Measurements from ENCODE around the gene MUS81.

MUS81 gene

DNA sequence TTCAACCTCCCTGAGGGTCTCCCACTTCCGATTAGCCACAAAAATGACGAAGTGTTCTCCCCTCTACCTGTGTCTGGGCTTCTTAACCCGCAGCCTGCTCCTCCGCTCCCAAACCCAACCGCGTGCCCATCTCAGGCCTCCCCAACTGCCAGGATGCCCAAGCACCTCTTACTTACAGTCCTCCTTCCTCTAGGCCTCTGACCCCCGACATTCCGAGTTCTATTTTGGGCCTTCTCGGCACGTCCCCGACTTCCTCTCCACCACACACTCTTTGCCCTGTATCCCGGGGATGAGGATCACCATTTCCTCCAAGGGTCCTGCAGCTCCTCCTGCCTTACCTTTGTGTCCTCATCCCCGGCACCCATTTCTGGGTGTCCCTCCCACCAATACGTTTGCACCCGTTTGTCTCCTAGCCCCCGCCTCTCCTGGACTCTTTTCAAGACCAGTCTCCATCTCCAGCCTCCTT, 388 bp upstream of the MUS81 start:
- Histone ChIP-seq H3K4me3 (ENCODE audit: low read length in 2 of 2) (peak overlapping the region; percentile 78 to 93), H3K36me3 (ENCODE audit: control insufficient read depth in 2 of 2, insufficient read depth in 2 of 2, low read length in 2 of 2) (peaks cover 36 to 50% of the 10 kb centered on the region in 2 donors), H3K9ac (ENCODE audit: low read depth in 1 of 2, low read length in 2 of 2) (peak overlapping the region; percentile 85 to 96), H3K27me3 (ENCODE audit: control insufficient read depth in 2 of 2, insufficient read depth in 2 of 2, low read length in 2 of 2) (no peaks in the 10 kb centered on the region), H3K27ac (ENCODE audit: low read depth in 2 of 2, low read length in 2 of 2) (peak overlapping the region; percentile 99), H3K4me1 (ENCODE audit: control insufficient read depth in 2 of 2, insufficient read depth in 2 of 2, low read length in 2 of 2) (peaks cover 47 to 51% of the 10 kb centered on the region in 2 donors), H3K9me3 (ENCODE audit: control insufficient read depth in 2 of 2, low read length in 2 of 2) (no peaks in the 10 kb centered on the region)

DNA sequence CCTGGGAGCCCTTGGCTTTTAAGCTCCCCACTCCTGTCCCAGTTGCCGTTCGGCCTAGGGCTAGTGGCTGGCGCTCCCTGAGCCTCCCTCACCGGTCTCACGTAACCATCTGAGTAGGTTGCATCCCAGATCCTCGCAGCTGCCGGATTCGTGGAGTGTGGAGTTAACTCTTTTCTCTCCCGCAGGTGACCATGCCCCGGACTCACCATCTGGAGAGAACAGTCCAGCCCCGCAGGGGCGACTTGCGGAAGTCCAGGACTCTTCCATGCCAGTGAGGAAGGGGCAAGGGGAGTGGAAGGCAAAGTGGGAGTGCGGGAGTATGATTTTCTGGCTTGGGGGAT, 902 bp downstream of the MUS81 start:
- Histone ChIP-seq H3K9me3 (ENCODE audit: control insufficient read depth in 2 of 2, low read length in 2 of 2) (no peaks in the 10 kb centered on the region), H3K27me3 (ENCODE audit: control insufficient read depth in 2 of 2, insufficient read depth in 2 of 2, low read length in 2 of 2) (no peaks in the 10 kb centered on the region), H3K4me1 (ENCODE audit: control insufficient read depth in 2 of 2, insufficient read depth in 2 of 2, low read length in 2 of 2) (peaks cover 34 to 38% of the 10 kb centered on the region in 2 donors), H3K36me3 (ENCODE audit: control insufficient read depth in 2 of 2, insufficient read depth in 2 of 2, low read length in 2 of 2) (peaks cover 35 to 47% of the 10 kb centered on the region in 2 donors), H3K4me3 (ENCODE audit: low read length in 2 of 2) (peak overlapping the region; percentile 78 to 93), H3K9ac (ENCODE audit: low read depth in 1 of 2, low read length in 2 of 2) (peak overlapping the region; percentile 85 to 96), H3K27ac (ENCODE audit: low read depth in 2 of 2, low read length in 2 of 2) (peak overlapping the region; percentile 99)

DNA sequence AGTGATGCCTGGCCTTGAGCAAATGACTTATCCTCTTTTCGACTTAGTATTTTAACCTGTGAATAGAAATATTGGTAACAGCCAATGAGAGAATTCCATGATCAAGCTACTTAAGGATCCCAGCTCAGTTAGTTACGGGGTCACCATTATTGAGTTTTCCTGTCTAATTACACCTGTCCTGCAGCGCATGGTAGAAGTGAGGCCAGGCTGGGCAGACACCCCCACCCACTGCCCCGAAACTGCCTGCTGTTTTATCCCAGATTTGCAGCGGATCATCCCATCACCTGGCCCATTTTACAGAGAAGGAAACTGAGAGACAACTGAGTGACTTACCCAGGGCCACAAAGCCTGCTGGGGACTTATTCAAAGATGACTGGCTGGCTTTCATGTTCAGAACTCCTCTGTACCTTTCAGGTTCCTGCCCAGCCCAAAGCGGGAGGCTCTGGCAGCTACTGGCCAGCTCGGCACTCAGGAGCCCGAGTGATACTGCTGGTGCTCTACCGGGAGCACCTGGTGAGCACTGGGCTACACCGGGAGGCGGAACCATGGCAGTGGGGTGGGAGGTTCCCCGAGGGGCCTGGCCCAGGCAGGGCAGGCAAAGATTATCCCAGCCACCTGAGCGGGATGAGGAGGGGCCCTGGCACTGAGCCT, 1.4 kb downstream of the MUS81 start:
- Histone ChIP-seq H3K9ac (ENCODE audit: low read depth in 1 of 2, low read length in 2 of 2) (peak overlapping the region; percentile 85 to 96), H3K4me3 (ENCODE audit: low read length in 2 of 2) (peak overlapping the region; percentile 78 to 93), H3K9me3 (ENCODE audit: control insufficient read depth in 2 of 2, low read length in 2 of 2) (no peaks in the 10 kb centered on the region), H3K27ac (ENCODE audit: low read depth in 2 of 2, low read length in 2 of 2) (peak overlapping the region; percentile 99), H3K36me3 (ENCODE audit: control insufficient read depth in 2 of 2, insufficient read depth in 2 of 2, low read length in 2 of 2) (peaks cover 32 to 45% of the 10 kb centered on the region in 2 donors), H3K27me3 (ENCODE audit: control insufficient read depth in 2 of 2, insufficient read depth in 2 of 2, low read length in 2 of 2) (no peaks in the 10 kb centered on the region), H3K4me1 (ENCODE audit: control insufficient read depth in 2 of 2, insufficient read depth in 2 of 2, low read length in 2 of 2) (peaks cover 28 to 33% of the 10 kb centered on the region in 2 donors)

DNA sequence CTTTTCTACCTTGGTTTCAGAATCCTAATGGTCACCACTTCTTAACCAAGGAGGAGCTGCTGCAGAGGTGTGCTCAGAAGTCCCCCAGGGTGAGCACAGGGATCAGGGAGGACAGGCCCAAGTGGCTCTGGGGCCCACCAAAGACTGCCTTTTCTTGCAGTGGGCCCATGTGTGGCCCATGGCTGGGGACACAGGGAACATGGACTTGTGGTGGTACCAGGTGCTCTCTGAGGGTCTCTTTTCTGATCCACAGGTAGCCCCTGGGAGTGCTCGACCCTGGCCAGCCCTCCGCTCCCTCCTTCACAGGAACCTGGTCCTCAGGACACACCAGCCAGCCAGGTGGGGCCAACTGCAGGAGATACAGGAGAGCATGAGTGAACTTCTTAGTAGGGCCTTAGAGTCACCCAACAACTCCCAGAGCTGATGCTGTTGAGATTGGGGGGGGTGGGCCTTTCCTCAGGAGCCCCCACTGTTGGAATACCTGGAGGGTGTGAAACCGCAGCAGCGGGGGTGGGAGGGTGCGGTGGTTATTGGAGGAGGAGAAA, 2.0 kb downstream of the MUS81 start:
- Histone ChIP-seq H3K27me3 (ENCODE audit: control insufficient read depth in 2 of 2, insufficient read depth in 2 of 2, low read length in 2 of 2) (no peaks in the 10 kb centered on the region), H3K27ac (ENCODE audit: low read depth in 2 of 2, low read length in 2 of 2) (no peak overlapping the region), H3K4me1 (ENCODE audit: control insufficient read depth in 2 of 2, insufficient read depth in 2 of 2, low read length in 2 of 2) (peaks cover 28 to 31% of the 10 kb centered on the region in 2 donors), H3K9me3 (ENCODE audit: control insufficient read depth in 2 of 2, low read length in 2 of 2) (no peaks in the 10 kb centered on the region), H3K9ac (ENCODE audit: low read depth in 1 of 2, low read length in 2 of 2) (no peak overlapping the region), H3K36me3 (ENCODE audit: control insufficient read depth in 2 of 2, insufficient read depth in 2 of 2, low read length in 2 of 2) (peaks cover 32 to 46% of the 10 kb centered on the region in 2 donors), H3K4me3 (ENCODE audit: low read length in 2 of 2) (no peak overlapping the region)

DNA sequence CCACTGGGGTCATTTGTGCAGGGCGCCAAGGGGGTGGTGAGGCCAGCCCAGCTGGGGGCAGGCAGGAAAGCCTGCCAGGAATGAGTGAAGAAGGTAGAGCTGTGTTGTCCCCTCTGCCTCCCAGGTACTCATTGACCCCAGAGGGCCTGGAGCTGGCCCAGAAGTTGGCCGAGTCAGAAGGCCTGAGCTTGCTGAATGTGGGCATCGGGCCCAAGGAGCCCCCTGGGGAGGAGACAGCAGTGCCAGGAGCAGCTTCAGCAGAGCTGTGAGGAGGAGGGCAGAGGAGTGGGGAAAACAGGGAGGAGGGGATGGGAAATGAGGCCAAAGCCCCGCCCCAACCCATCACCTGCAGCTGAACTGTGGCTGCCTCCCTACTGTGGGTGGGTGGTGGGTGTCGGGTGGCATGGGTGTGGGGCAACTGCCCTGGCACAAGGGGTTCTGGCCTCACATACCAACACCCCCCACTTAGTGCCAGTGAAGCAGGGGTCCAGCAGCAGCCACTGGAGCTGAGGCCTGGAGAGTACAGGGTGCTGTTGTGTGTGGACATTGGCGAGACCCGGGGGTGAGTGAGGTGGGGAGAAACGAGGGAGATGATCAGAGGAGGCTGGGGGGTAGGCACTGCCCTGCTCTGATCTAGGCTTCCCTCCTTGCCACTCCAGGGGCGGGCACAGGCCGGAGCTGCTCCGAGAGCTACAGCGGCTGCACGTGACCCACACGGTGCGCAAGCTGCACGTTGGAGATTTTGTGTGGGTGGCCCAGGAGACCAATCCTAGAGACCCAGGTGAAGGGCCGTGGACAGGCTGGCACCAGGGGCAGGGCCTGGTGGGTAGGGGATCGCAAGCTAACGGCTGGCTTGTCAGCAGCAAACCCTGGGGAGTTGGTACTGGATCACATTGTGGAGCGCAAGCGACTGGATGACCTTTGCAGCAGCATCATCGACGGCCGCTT, 3.0 kb downstream of the MUS81 start:
- Histone ChIP-seq H3K4me3 (ENCODE audit: low read length in 2 of 2) (no peak overlapping the region), H3K27ac (ENCODE audit: low read depth in 2 of 2, low read length in 2 of 2) (no peak overlapping the region), H3K9ac (ENCODE audit: low read depth in 1 of 2, low read length in 2 of 2) (no peak overlapping the region), H3K36me3 (ENCODE audit: control insufficient read depth in 2 of 2, insufficient read depth in 2 of 2, low read length in 2 of 2) (peaks cover 32 to 46% of the 10 kb centered on the region in 2 donors), H3K9me3 (ENCODE audit: control insufficient read depth in 2 of 2, low read length in 2 of 2) (no peaks in the 10 kb centered on the region), H3K27me3 (ENCODE audit: control insufficient read depth in 2 of 2, insufficient read depth in 2 of 2, low read length in 2 of 2) (no peaks in the 10 kb centered on the region), H3K4me1 (ENCODE audit: control insufficient read depth in 2 of 2, insufficient read depth in 2 of 2, low read length in 2 of 2) (peaks cover 28 to 31% of the 10 kb centered on the region in 2 donors)

DNA sequence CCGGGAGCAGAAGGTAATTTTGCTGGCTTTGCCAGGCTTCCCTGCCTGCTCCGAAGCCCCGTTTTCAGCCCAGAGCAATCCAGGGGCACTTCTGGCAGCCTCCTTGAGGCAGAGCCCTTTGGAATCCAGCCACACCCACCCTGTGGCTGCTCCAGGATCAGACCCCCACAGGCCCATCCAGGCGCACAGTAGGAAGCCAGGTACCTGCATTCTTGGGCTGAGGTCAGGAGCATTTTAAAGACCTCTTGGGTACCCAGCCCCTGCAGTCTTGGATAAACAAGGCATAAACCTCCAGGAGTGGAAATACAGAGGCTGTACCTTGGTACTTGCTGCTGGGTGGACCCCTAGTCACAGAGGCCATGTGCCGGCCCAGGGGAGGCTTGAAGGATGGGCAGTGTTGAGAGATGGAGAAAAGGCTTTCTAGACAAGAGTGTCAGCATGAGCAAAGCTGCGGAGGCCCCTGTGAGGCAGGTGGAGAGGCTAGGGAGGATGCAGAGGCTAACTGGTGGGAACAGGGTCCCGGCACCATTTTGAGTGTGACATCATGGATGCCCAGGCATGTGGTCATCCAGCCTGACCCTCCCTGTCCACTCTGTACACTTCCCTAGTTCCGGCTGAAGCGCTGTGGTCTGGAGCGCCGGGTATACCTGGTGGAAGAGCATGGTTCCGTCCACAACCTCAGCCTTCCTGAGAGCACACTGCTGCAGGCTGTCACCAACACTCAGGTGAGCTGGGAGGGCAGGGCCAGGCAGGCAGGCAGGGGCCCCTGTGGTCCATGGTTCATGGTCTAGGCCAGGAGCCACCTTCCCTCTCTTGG, 3.9 kb downstream of the MUS81 start:
- Histone ChIP-seq H3K27me3 (ENCODE audit: control insufficient read depth in 2 of 2, insufficient read depth in 2 of 2, low read length in 2 of 2) (no peaks in the 10 kb centered on the region), H3K9ac (ENCODE audit: low read depth in 1 of 2, low read length in 2 of 2) (no peak overlapping the region), H3K9me3 (ENCODE audit: control insufficient read depth in 2 of 2, low read length in 2 of 2) (no peaks in the 10 kb centered on the region), H3K4me3 (ENCODE audit: low read length in 2 of 2) (no peak overlapping the region), H3K27ac (ENCODE audit: low read depth in 2 of 2, low read length in 2 of 2) (no peak overlapping the region), H3K4me1 (ENCODE audit: control insufficient read depth in 2 of 2, insufficient read depth in 2 of 2, low read length in 2 of 2) (peaks cover 21 to 22% of the 10 kb centered on the region in 2 donors), H3K36me3 (ENCODE audit: control insufficient read depth in 2 of 2, insufficient read depth in 2 of 2, low read length in 2 of 2) (peaks cover 32 to 46% of the 10 kb centered on the region in 2 donors)

DNA sequence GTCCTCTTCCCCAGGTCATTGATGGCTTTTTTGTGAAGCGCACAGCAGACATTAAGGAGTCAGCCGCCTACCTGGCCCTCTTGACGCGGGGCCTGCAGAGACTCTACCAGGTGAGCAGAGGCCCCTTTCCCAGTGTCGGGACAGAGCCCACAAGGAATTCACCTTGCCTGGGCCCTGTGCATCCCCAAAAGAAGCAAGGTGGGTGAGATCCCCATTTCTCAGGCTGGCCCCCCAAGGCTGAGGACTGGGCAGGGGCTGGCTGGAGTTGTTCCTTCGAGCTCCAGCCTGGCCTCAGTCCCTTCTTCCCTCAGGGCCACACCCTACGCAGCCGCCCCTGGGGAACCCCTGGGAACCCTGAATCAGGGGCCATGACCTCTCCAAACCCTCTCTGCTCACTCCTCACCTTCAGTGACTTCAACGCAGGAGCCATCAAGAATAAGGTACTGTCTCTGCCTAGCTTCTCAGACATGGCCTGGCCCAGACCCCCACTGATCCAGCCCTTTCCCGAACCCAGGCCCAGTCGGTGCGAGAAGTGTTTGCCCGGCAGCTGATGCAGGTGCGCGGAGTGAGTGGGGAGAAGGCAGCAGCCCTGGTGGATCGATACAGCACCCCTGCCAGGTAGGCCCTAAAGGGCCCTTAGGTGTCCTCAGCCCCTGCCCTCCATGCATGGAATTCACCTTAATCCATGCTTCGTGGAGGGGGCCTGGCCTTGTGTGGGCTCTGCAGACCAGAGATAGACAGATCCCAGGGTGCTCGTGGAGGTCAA, 4.7 kb downstream of the MUS81 start:
- Histone ChIP-seq H3K4me1 (ENCODE audit: control insufficient read depth in 2 of 2, insufficient read depth in 2 of 2, low read length in 2 of 2) (peaks cover 17% of the 10 kb centered on the region in 2 donors), H3K36me3 (ENCODE audit: control insufficient read depth in 2 of 2, insufficient read depth in 2 of 2, low read length in 2 of 2) (peaks cover 32 to 46% of the 10 kb centered on the region in 2 donors)

DNA sequence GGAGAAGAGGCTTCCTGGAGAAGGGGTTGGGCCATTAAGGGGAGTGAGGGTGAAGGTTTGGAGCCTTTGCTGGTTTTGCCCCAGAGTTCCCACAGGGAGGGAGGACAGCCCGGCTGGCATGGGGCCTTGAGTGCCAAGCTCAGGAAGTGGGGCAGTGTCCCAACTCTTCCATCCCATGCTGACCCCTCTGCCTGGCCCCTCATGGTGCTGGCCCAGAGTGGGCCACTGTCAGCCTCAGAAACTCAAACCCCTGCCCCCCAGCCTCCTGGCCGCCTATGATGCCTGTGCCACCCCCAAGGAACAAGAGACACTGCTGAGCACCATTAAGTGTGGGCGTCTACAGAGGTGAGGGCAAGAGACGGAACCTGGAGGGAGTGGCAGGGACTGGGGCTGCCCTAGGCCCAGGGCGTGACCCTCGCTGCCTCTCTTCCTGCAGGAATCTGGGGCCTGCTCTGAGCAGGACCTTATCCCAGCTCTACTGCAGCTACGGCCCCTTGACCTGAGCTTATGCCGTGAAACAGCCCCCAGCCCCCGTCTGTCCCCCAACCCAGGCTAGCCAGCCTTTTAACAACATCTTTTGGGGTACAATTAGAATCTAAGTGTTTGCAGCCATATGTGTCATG, 5.4 kb downstream of the MUS81 start:
- H3K4me3 ChIP-seq (ENCODE audit: low read length in 2 of 2) = no peak overlapping the region
- peaks cover 15 to 16% of the 10 kb centered on the region in 2 donors for H3K4me1 ChIP-seq (ENCODE audit: control insufficient read depth in 2 of 2, insufficient read depth in 2 of 2, low read length in 2 of 2)
- H3K36me3 ChIP-seq (ENCODE audit: control insufficient read depth in 2 of 2, insufficient read depth in 2 of 2, low read length in 2 of 2) = peaks cover 32 to 46% of the 10 kb centered on the region in 2 donors
- no peaks in the 10 kb centered on the region for H3K9me3 ChIP-seq (ENCODE audit: control insufficient read depth in 2 of 2, low read length in 2 of 2)
- no peak overlapping the region for H3K9ac ChIP-seq (ENCODE audit: low read depth in 1 of 2, low read length in 2 of 2)
- H3K27me3 ChIP-seq (ENCODE audit: control insufficient read depth in 2 of 2, insufficient read depth in 2 of 2, low read length in 2 of 2) = no peaks in the 10 kb centered on the region
- no peak overlapping the region for H3K27ac ChIP-seq (ENCODE audit: low read depth in 2 of 2, low read length in 2 of 2)

More for the DNA sequence above, 4.7 kb downstream of the MUS81 start:
- Histone ChIP-seq H3K27me3 (ENCODE audit: control insufficient read depth in 2 of 2, insufficient read depth in 2 of 2, low read length in 2 of 2) (no peaks in the 10 kb centered on the region), H3K9ac (ENCODE audit: low read depth in 1 of 2, low read length in 2 of 2) (no peak overlapping the region), H3K4me3 (ENCODE audit: low read length in 2 of 2) (no peak overlapping the region), H3K27ac (ENCODE audit: low read depth in 2 of 2, low read length in 2 of 2) (no peak overlapping the region), H3K9me3 (ENCODE audit: control insufficient read depth in 2 of 2, low read length in 2 of 2) (no peaks in the 10 kb centered on the region)

Measured in mucosa of rectum (tissue), 2 donors.